ENCODE data around the gene ZNF664. TPM values are rescaled to one million over a fixed set of nuclear protein-coding genes. Genes with fewer than 3 reads are reported as not detected.

Gene ZNF664
- total and polyA plus RNA-seq, 2 of the 8 experiments (the other 6 are each of a cell fraction or from before 2014, with no cell fraction given) = 22.8 to 51.4 TPM

DNA sequence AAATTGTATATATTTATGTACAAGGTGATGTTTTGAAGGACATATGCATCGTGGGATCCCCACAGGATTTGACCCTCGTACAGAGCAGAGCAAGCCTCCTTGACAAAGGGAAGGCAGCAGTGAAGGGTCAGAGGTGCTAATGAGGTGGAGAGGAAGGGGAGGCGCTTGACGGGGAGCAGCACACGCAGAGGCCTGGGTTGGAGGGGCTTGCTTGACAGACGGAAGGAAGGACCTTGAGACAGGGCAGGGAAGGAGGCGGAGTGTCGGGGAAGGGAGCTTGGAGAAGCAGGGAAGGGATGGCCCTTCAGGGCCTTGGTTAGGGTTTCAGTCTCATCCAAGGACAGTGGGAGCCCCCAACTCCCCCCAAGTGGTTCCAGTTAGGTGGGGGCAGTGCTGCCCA is 52.6 kb downstream of the ZNF664 start (continued):
- TF ChIP-seq FOSL1 (IDR thresholded peaks at IDR 0.05; ENCODE audit: insufficient read depth, low read depth, low read length) = no peak
